IPS-NIHi11 (cell line): ENCODE data around the gene PDE10A.

ENCODE experiments used
- DNase-seq: peaks from one replicate; pipeline ENCODE4 v3.0.0; 2012; ENCODE audit warnings: mixed read lengths, low spot score

Gene PDE10A

DNA sequence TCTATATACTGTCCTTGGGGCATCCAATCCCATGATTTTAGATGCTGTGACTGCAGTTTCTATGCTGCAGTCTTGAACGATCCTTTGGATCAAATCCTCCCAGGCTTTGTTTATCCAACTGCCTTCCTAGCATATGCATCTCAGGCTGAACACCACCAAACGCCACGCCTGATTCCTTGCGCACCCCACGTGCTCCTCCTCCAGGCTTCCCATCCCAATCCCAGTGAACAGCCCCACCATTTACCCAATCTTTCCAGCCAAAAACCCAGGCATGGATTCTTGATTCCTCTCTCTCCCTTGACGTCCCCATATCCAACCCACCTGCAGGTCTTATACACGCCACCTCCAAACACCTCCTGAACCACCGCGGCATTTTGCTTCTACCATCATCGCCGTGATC, 7.8 kb downstream of the PDE10A start:
- DNase-seq = no peak

DNA sequence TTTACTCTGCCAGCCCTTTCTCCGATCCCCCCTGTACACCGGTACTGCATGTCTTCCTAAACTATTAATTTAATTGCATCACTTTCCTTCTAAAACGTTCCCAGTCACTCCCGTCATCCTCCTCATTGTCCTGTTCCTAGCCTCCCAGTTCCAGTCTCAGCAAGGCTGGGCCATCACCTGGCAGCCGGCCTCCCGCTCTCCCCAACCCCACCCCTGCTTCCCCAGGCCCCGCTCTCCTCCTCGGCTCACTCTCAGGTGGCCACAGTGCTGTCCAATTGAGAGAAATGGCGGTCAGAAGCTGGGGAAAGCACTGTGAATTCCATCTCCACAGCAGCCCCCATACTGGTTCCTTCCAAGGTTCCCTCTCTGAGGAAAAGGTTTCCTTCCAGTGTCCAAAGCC, 8.9 kb downstream of the PDE10A start:
- DNase-seq = no peak

DNA sequence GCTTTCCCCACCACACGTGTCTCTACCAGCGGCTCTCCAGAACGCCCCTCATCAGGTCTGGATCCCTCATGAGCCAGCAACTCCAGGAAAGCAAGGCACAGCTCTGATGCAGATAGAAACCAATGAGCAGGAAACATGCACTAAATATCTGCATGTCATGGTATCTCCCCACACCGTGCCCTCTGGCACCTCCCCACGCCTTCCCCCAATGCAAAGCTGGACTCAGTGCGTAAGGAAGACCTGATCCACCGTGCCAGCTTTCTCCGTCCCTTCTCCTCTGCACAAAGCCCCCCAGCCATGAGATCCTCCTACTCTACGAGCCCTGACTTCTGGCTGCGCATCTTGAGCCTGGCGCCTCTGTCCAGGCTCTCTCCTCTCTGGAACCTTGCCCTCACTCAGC, 9.4 kb downstream of the PDE10A start:
- no peak for DNase-seq

DNA sequence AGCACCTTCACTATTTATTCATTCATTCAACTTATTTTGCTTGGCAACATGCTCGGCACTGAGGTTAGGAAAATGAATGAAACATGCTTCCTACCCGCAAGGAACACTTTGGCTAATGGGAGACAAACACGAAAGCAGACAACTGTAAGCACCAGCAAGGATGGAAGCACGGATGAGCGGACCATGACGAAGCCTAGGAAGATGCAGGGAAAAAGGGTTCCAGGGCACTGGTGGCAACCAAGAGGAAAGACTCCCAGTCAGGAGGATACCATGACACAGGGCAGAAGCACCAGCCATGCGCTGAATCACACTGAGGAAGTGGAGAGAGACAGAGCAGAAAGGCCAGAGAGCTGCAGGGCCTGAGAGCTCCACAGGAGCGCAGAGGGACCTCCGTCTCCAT, 9.8 kb downstream of the PDE10A start:
- no peak for DNase-seq

DNA sequence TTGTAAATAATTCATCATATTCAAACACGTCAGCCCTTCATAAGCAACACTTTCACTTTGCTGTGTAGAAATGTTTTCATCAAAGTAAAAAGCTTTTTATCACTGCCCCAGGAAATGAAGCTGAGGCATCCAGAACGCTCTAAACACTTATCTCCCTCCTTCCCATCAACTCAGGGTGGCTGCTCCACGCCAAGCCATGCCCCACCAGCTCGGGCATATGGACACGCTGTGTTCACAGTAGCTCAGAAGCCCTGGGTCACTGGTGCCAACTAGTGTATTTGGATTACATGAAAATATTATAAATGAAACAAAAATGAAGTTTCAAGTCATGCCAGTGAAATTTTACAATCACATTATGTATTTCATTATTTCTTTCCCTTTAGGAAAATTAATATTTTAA, 10.3 kb downstream of the PDE10A start:
- DNase-seq = no peak

DNA sequence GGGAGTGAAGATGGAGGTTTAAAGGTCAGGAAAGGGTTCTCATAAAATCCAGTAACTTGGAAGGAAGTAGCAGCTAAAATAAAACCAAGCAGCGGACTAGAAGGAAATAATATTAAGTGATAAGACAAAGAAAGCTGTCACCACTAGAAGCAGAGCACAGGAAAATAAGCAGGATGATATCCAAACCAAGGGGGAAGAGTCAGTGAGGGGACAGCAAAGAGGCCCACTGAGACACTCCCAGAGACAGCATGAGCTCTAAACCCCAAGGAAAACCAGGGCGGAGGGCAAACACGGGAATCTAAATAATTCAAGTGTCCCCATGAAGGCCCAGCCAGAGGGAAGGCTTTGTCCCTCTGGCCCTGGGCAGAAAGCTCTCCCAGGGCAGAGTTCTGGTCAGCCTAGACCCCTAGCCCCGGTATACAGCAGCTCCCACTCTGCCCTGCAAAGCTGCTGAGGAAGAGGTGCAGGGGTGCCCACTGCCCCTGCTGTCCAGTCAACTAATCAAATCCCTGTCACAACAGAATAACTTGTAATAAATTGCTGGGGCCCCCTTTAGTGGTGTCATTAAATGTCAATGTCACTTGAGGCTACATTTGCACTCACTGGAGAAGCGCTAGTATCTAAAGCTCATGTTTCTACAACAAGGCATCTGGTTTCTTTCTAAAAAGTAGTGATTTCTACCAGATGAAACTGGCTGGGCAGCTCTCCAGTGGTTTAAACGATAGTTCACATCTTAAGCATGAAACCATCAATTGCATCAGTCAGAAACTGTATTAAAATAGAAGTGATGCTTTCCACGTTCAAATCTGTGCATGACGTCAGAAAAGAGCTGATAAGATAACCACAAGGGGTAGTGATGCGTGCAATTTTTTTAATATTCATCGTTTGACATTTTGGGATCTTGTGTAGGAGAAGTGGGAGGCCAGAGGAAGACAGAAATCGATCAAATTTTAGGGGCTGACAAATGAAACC, 13.6 kb downstream of the PDE10A start:
- no peak for DNase-seq

DNA sequence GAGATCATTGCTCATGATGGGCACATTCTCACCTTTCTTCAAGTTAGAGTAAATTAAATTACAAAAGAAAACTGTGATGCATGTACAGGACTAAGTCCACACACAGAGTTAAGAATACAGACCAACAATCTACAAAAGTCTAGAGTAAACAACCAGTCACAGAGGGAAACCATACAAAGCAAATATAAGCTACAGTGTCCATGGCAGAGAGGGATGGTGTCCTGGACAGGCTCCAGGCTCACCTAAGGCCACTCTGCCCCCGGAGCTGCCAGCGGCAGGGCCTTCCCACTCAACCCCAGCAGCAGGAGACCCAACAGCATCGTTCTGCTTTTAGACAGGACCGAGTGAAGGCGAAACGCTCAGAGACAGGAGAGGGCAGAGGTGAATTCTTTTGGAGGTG, 16.0 kb downstream of the PDE10A start:
- DNase-seq = no peak

DNA sequence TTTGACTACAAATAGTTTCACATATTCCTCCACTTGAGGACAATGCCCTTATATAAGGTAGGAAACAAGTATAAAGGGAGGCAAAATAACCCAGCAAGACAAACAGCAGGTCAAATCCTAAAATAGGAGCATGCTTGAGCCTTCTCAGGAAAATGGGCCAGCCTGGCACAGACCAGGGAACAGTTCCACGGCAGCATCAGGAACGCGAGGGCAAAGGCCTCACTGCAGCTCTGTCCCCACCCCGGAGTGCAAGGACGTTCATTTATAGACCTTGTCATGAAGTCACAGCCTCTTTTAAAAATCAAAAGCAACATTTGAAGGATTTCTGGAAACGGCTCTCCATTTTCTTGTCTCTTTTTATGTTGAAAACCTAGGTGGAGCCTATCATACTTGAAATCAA, 17.1 kb downstream of the PDE10A start:
- no peak for DNase-seq

DNA sequence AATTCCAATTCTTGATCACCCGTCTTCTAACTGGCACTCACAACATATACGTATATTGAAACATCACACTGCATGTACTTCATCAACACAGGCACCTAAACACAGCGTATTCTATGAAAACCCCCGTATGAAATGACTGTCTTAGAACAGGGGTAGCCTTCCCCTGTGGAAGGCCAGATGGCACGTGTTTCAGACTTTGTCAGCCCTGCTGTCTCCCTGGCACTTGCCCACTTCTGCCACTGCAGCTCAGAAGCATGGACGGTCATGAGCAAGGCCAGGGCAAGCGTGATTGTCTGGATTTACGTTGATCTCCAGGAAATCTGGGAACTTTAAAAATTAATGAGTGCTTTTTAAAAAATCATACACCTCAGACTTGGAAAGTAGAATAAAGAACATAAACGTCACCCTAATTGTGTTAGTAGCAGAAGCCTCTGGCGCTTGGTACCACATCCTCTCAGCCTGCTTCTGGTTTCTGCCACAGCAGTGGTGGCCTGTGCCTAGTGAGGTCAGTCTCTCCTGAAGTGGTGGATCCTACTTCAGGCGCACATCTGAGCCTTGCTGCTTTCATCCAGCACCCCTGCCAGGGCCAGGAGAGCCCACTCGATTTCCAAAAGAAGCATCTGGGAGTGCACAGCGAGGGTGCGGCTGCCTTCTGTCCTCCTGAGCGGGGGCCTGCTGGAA, 18.3 kb downstream of the PDE10A start:
- no peak for DNase-seq

DNA sequence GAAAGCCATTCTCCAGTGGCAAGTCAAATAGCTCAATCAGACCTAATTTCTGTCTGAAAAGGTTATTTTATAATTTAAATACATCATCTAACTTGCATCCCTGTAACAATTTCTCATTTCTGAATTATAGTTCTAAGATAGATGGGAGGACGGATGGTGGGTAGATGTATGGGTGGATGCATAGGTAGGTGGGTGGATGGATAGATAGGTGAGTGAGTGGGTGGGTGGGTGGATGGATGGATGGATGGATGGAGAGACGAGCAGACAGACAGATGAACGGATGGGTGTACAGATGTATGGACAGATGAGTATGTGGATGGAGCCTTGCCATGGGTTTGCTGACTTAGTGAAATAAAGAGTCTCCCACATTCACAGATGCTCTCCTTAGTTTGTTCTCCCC, 20.0 kb downstream of the PDE10A start:
- DNase-seq = no peak

DNA sequence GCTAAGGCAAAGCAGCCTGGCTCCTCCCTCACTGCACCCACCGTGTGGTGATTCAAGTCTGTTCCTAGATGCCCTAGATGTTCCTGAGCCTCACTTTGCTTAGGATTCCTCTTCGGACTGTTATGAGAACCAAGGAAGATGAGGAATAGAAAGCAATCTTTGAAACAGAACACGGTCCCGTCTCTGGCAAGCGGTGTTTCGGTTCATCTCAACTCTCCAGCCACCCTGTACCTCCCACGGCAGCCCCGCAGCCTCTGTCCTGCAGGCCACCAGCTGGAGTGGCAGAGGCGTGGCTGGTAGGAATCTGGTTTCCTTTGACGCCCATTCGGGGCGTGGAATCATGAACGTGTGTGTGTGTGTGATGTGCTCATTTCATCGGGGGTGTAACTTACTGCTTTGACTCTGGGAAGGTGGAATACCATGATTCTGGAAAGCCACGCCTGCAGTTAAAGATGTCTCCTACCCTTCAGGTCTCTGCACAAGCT, 21.3 kb downstream of the PDE10A start:
- no peak for DNase-seq

DNA sequence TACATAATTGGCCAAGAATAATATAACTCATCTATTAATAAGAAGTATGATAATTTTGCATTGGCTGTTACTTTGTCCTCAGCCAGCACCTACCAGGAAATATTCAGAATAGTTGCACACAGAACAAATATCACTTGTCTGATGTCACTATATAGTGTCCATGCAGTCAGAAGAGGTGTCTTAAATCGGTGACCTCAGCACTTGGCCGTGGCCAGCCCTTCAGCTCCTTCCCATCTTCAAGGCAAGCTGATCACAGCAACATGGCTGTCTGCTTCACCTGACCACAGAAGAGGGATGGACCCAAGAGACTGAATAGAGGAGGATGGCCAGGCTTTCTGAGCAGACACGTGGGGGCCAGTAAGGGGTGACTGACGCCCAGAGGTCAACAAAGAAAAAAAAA, 22.2 kb downstream of the PDE10A start:
- DNase-seq = no peak

DNA sequence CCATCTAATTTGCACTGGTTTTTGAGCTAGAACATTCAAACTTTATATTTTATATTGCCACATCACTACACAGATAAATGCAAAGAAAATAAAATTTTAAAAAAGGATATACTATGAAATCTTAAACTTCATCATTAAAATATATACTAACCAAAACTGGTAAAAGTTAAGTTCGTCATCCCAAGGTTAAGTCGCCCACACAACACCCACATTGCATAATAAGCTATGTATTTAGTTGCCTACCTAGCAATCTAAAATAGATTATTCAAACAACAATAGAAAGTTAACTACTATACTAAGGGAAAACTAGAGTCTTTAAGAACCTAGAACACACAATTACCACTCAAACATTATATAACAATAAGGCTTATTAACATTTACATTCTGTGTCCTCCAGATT, 24.5 kb downstream of the PDE10A start:
- DNase-seq = no peak

DNA sequence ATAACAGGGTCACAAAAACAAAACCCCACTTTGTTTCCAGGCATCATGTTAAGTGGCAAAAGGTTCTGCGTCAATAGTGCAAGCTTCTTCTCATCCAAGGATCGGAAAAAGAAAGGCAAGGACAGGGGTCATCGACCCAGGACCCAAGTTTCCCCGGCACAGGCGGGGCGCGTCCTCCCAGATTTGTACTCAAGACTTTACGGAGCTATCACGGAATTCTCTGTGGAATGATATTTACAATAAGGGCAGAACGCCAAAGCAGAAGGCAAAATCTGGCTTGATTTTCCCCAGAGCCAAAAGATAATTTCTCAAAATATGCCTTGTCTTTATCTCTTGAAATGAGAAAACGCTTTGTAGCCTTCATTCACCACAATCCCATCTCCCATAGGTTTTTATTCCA, 25.5 kb downstream of the PDE10A start:
- no peak for DNase-seq

DNA sequence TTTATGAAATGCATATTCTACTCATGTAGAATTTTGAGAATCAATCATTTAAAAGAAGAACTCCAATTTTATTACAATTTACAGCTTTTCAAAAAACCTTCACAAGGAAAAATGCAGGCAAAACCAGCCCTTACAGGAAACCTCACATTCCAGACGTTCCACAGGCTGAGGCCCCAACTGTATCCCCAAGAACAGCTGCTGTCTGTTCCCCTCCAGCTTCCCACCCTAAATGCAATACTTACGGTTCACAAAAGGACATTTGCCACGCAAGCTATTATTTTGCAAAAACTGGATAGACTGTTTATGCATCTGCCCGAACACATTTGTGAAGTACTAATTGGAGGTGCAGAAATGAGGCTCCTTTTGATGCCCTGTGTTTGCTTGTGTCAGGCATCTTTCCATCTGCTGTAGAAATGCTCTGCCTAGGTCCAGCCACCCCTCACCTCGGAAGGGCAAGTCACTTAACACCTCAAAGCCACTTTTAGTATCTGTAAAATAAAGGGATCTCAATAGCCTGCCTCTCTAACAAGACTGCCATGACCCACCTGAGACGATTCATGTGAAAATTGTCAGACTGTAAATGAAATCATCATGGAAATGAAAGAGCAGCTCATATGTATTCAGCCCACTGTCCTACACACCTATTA, 26.5 kb downstream of the PDE10A start:
- DNase-seq = no peak

DNA sequence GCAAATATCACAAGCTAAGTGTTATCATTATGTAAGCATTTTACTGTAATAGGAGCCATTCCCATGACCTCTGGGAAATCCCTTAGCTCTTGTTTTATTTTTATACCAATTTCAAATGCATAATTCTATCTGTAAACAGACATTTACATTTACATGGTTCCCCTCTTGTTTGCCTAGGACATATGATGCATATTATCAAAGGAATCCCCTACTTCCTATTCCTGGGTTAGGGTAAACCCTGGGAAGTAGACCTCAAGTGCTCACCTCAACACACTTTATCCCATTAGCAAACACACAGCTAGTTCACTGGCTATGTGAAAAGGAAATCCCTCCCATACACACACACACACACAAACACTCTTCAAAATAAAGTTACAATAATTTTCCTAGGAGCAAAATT, 27.1 kb downstream of the PDE10A start:
- DNase-seq = no peak

DNA sequence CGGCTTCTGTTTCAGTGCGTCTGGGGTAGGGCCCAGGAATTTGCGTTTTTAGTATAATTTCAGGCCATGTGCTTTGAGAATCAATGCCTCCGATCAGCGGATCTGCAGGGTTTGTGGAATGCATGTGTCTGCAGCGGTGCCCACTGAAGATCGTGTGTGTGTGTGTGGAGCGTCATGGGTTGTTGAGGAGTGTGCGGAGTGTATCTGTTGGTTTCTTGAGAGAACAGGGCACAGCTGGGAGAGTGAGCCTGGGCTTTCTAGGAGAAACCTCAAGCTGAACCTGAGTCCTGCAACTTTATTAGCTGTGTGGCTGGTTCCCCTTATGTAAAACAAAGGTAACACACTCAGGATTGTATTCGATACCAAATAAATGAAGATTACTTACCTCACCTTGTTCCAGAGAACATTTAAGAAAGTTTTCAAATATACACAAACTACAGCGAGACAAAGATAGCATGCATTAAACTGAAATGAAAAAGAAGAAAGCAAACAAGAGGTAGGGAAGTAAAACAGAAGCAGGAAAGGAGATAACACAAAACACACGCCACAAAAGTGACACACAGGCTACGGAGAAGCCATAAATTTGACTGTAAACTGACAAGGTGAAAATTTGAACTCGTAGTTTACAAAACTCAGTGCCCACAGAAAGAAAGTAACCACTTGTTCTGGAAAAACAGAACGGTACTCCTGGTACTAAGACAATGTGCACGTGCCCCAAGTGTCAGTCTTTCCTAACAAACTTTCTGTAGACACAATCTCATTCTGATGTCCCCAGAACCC, 28.8 kb downstream of the PDE10A start:
- DNase-seq = no peak

DNA sequence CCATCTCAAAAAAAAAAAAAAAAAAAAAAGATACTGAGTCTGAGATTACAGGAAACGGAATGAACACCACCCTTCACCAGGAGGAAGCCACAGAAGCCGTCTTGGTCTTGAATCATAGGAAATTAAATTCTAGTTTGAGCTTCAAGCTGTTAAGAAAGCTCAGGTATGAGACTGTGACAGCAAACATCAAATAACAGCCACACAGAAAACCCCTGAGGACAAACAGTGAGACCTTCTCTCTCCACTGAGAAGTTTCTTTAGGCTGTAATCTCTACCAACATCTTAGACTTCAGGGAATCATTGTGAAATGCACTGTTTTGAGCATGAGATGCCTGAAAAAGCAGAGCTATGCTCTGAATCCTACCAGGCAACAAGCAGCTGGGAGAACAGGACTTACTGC, 30.8 kb downstream of the PDE10A start:
- DNase-seq = no peak

DNA sequence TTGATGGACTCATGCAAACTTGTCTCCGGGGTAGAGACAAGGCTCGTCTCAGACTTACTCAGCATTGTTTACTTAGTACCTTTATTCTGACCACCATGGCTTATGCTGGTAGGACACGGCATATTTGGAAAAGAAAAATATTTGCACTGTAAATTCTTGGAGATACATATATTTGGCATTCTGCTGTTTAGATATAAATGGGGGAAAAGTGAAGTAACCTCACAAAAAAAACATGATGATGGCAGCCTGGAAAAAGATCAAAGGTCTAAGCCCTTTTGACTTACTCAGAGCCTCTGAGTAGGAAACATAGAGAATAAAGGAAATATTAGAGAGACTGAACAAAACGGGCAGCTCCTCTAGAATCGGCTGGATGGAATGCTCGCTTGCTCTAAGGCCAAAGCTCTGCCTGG, 32.5 kb downstream of the PDE10A start:
- no peak for DNase-seq

DNA sequence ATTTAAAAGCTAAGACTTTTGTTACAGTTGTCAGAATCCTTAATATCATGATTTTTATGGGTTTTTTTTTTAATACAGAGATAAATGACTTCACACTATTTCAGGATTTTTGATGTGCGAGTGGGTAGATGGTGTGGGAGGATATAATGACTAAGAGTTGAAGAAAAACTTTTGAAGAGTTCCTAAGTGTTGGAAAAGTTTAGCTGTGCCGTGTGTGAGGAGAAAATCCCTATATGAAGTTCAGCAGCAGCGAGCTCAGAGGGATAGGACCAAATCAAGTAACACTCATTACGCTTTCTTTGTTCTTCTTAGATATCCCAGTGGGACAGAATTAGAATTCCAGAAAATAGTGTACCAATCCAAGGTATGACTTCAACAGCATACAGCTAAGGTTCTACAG, 34.1 kb downstream of the PDE10A start:
- DNase-seq = no peak

DNA sequence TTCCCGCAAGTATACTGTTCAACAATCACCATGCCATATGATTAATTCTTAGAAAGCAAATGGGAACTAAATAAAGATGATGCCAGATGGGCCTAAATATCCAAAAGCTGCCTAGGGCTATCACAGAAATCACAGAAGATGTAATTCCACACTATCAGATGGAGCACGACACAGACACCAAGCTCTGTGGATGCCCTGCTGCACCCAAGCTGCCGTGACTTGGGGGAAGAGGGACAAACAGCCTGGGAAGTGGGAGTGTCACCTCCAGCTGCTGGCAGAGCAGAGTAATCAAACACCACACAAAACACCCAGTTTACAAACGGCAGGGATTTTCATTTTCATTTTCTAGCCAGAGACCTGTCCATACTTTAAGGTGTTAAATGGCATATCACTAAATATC, 35.7 kb downstream of the PDE10A start:
- DNase-seq = no peak

DNA sequence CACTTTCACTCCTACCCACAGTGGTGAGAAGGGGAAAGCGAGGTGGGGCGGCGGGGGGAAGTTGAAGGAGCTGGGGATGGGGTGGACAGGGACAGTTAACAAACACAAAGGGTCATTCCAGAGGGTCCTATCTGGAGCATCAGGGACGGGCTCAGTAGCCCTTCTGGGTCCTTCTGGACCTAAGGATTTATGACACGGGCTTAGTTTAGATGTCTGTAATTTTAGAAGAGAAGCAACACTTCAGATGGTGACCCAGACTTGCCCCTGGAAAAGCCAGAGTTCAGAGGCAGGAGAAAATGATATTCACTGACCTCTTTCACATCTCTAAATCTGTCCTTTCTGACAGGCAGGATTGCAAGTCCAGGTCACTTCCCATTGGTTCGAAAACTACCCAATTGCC, 36.3 kb downstream of the PDE10A start:
- DNase-seq = no peak
